GM19438 (cell line): ENCODE results near the gene CELF6.

Source experiments
- ATAC-seq: cut with Tn5 transposase; IDR thresholded peaks from one replicate; pipeline ENCODE4 v1.9.1; 2021; ENCODE audit warnings: low read depth; ENCODE audit not compliant: unreplicated experiment

Gene CELF6

GRCh38 chr15:72319985-72320671 is at the start of gene CELF6:
Gene CELF6, minus strand, starts transcription at chr15:72320157. Its CDS starts 283 bp downstream, at chr15:72319874.
- ATAC-seq = peak; percentile 76

GRCh38 chr15:72368899-72369298 is 48.9 kb upstream of the CELF6 start:
- ATAC-seq = no peak

- ATAC-seq = no peak
Observed at GRCh38 chr15:72368325-72368724, 48.4 kb upstream of the CELF6 start.

- ATAC-seq = peak; percentile 97
Observed at GRCh38 chr15:72365844-72366243, 45.9 kb upstream of the CELF6 start.

GRCh38 chr15:72361176-72361575 is 41.2 kb upstream of the CELF6 start:
- ATAC-seq = no peak

GRCh38 chr15:72358650-72359171 is 38.8 kb upstream of the CELF6 start:
- no peak for ATAC-seq

- no peak for ATAC-seq
Observed at GRCh38 chr15:72358121-72358520, 38.2 kb upstream of the CELF6 start.

GRCh38 chr15:72354496-72354895 is 34.5 kb upstream of the CELF6 start:
- no peak for ATAC-seq

- no peak for ATAC-seq
Observed at GRCh38 chr15:72353266-72353665, 33.3 kb upstream of the CELF6 start.

GRCh38 chr15:72345806-72346205 is 25.8 kb upstream of the CELF6 start:
- ATAC-seq = no peak

GRCh38 chr15:72345280-72345679 is 25.3 kb upstream of the CELF6 start:
- no peak for ATAC-seq

GRCh38 chr15:72344602-72345001 is 24.6 kb upstream of the CELF6 start:
- no peak for ATAC-seq

GRCh38 chr15:72342385-72342784 is 22.4 kb upstream of the CELF6 start:
- ATAC-seq = no peak

GRCh38 chr15:72341361-72341760 is 21.4 kb upstream of the CELF6 start:
- no peak for ATAC-seq

- no peak for ATAC-seq
Observed at GRCh38 chr15:72340366-72340765, 20.4 kb upstream of the CELF6 start.

- ATAC-seq = no peak
Observed at GRCh38 chr15:72339777-72340177, 19.8 kb upstream of the CELF6 start.

GRCh38 chr15:72338617-72339321 is 18.8 kb upstream of the CELF6 start:
- ATAC-seq = no peak

GRCh38 chr15:72338148-72338547 is 18.2 kb upstream of the CELF6 start:
- no peak for ATAC-seq

- no peak for ATAC-seq
Observed at GRCh38 chr15:72334842-72335241, 14.9 kb upstream of the CELF6 start.

- no peak for ATAC-seq
Observed at GRCh38 chr15:72331021-72331420, 11.1 kb upstream of the CELF6 start.

GRCh38 chr15:72323752-72324151 is 3.8 kb upstream of the CELF6 start:
- no peak for ATAC-seq
